Natural killer cell (primary cell): ENCODE data around the gene PSMD14. TPM values are rescaled to one million over a fixed set of nuclear protein-coding genes. Genes with fewer than 3 reads are reported as not detected.
A peak's percentile ranks its signal among the peaks of the same experiment; 100 is the strongest.

Source experiments
- ATAC-seq, 3 donors: fragments of 150-1000 bp in 2 of 3; fragments of 200-7000 bp in 1 of 3; cut with Tn5 transposase; 1 replicate in 1 of 3; 2 replicates in 2 of 3; pipeline ENCODE4 v1.10.0; 2021; ENCODE audit warnings: mild to moderate bottlenecking in 2 of 3, moderate library complexity in 2 of 3
- DNase-seq, 2 donors: peaks; one replicate each; pipeline versions ENCODE4 v3.0.0 to v3.0.0-alpha.2; 2013 to 2021; ENCODE audit warnings: mixed read lengths in 1 of 2
- H3K27ac ChIP-seq: one replicate; pipeline ENCODE4 v1.5.1; 2013; ENCODE audit warnings: mild to moderate bottlenecking, low read length
- H3K27me3 ChIP-seq: one replicate; pipeline ENCODE4 v1.6.1; 2013; ENCODE audit warnings: low read length; ENCODE audit not compliant: control insufficient read depth, insufficient read depth
- H3K36me3 ChIP-seq: one replicate; pipeline ENCODE4 v1.6.1; 2013; ENCODE audit warnings: low read length; ENCODE audit not compliant: control insufficient read depth, insufficient read depth
- H3K4me1 ChIP-seq: one replicate; pipeline ENCODE4 v1.6.1; 2013; ENCODE audit warnings: low read length; ENCODE audit not compliant: control insufficient read depth, insufficient read depth
- H3K4me3 ChIP-seq: one replicate; pipeline ENCODE4 v1.5.1; 2013; ENCODE audit warnings: low read length
- H3K9me3 ChIP-seq: one replicate; pipeline ENCODE4 v1.6.1; 2013; ENCODE audit warnings: low read length; ENCODE audit not compliant: control insufficient read depth, insufficient read depth
- H3K27ac Mint-ChIP-seq, 2 donors: one replicate each; pipeline ENCODE4 v1.8.0; 2022; ENCODE audit warnings: mild to moderate bottlenecking in 2 of 2, mixed read lengths in 2 of 2, moderate library complexity in 1 of 2
- H3K27me3 Mint-ChIP-seq, 2 donors: one replicate each; pipeline ENCODE4 v1.8.0; 2022; ENCODE audit warnings: low read depth in 2 of 2, mixed read lengths in 2 of 2
- H3K36me3 Mint-ChIP-seq: one replicate; pipeline ENCODE4 v1.8.0; 2022; ENCODE audit warnings: mixed read lengths
- H3K4me1 Mint-ChIP-seq, 2 donors: one replicate each; pipeline ENCODE4 v1.8.0; 2022; ENCODE audit warnings: mixed read lengths in 2 of 2
- H3K4me3 Mint-ChIP-seq: one replicate; pipeline ENCODE4 v1.8.0; 2022; ENCODE audit warnings: mild to moderate bottlenecking, moderate library complexity, mixed read lengths
- H3K9me3 Mint-ChIP-seq, 2 donors: one replicate each; pipeline ENCODE4 v1.8.0; 2022; ENCODE audit warnings: mixed read lengths in 2 of 2
- WGBS: methylation state at CpG from one replicate; pipeline ENCODE4 v1.1.7; 2013; ENCODE audit warnings: missing lambda C conversion rate; ENCODE audit not compliant: insufficient coverage; 5-methylcytosine and 5-hydroxymethylcytosine counted together
- intact Hi-C: fragments of 100-400 bp; cut with micrococcal nuclease; formaldehyde crosslinking; loops from one replicate; pipeline ENCODE4 v1.14.2; 2022
- total RNA-seq, 4 donors: library from RNA; stranded (reverse); fragments of 120-200 nt in 1 of 4; gene quantifications; one replicate each; pipeline versions ENCODE4 v1.2.3 to v1.2.4, GENCODE V29; 2013 to 2022
- TF ChIP-seq, protein P1 (sequence below): fragments of 200-600 bp; IDR thresholded peaks from one replicate; pipeline ENCODE4 v1.8.0; 2022; ENCODE audit warnings: antibody characterized with exemption

The PSMD14 gene
- total RNA-seq, 3 donors from 2014 or later (not counting 1 experiment from before 2014, with no cell fraction given) = 34.2 to 40.9 (median 36.2) TPM

- no peaks in the 10 kb centered on the region for H3K27me3 Mint-ChIP-seq
- intact Hi-C loops = no loop called here
- no peaks in the 10 kb centered on the region for H3K36me3 Mint-ChIP-seq
- H3K9me3 Mint-ChIP-seq = no peaks in the 10 kb centered on the region
- no peak overlapping the region for H3K4me3 ChIP-seq
- H3K4me1 Mint-ChIP-seq = peaks cover 7 to 15% of the 10 kb centered on the region in 2 donors
- DNase-seq (peak in 1 of 2 donors; percentile 54), ATAC-seq (peak; percentile 78 to 82 (median 81))
- H3K27me3 ChIP-seq = no peaks in the 10 kb centered on the region
- H3K4me3 Mint-ChIP-seq = no peak overlapping the region
- peak overlapping the region; percentile 59 to 61 for H3K27ac Mint-ChIP-seq
- no peaks in the 10 kb centered on the region for H3K4me1 ChIP-seq
- H3K27ac ChIP-seq = no peak overlapping the region
- H3K36me3 ChIP-seq = peaks cover 4% of the 10 kb centered on the region
- no peaks in the 10 kb centered on the region for H3K9me3 ChIP-seq
- TF ChIP-seq, protein P1, sequence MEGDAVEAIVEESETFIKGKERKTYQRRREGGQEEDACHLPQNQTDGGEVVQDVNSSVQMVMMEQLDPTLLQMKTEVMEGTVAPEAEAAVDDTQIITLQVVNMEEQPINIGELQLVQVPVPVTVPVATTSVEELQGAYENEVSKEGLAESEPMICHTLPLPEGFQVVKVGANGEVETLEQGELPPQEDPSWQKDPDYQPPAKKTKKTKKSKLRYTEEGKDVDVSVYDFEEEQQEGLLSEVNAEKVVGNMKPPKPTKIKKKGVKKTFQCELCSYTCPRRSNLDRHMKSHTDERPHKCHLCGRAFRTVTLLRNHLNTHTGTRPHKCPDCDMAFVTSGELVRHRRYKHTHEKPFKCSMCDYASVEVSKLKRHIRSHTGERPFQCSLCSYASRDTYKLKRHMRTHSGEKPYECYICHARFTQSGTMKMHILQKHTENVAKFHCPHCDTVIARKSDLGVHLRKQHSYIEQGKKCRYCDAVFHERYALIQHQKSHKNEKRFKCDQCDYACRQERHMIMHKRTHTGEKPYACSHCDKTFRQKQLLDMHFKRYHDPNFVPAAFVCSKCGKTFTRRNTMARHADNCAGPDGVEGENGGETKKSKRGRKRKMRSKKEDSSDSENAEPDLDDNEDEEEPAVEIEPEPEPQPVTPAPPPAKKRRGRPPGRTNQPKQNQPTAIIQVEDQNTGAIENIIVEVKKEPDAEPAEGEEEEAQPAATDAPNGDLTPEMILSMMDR = no peak
Measured at GRCh38 chr2:161384864-161385263, 76.6 kb downstream of the PSMD14 start.

DNA sequence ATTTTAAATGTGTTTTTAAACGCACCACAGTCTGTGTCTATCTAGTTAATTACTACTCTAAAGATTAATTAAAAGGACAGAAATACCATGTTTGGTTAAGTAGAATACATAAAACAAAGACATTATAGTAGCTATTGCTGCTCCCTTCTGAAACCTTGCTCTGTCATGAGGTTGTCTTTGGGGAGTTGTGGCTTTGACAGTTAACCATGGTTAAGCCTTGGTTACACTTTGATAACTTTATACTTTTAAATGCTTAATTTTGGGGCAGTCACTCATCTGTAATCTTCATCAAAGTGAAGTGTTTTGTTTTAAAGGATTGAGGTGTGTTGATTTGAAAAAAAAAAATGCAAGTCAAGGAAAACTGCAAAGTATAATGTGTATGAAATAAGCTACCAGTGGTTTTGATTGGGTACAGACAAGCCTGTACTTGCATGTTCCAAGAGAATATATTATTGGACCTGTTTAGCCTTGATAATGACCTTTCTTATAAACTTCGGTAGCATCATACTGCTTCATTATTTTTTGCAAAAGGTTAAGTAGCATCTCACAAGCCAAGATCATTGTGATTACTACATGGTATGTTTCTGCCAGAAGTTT lies 78.1 kb downstream of the PSMD14 start:
- H3K4me3 ChIP-seq = no peak overlapping the region
- ATAC-seq = peak in 1 of 3 donors; percentile 39
- H3K27ac ChIP-seq = no peak overlapping the region
- Mint-ChIP-seq H3K27me3 (no peaks in the 10 kb centered on the region), H3K9me3 (no peaks in the 10 kb centered on the region), H3K4me1 (peaks cover 11 to 15% of the 10 kb centered on the region in 2 donors), H3K36me3 (no peaks in the 10 kb centered on the region), H3K4me3 (no peak overlapping the region), H3K27ac (no peak overlapping the region)
- DNase-seq = no peak
- intact Hi-C loops = no loop called here
- no peaks in the 10 kb centered on the region for H3K9me3 ChIP-seq
- TF ChIP-seq, protein P1 = no peak
- H3K4me1 ChIP-seq = no peaks in the 10 kb centered on the region
- 83% methylated on average over 1 of the region's 2 CpGs for WGBS
- no peaks in the 10 kb centered on the region for H3K27me3 ChIP-seq
- H3K36me3 ChIP-seq = peaks cover 7% of the 10 kb centered on the region

DNA sequence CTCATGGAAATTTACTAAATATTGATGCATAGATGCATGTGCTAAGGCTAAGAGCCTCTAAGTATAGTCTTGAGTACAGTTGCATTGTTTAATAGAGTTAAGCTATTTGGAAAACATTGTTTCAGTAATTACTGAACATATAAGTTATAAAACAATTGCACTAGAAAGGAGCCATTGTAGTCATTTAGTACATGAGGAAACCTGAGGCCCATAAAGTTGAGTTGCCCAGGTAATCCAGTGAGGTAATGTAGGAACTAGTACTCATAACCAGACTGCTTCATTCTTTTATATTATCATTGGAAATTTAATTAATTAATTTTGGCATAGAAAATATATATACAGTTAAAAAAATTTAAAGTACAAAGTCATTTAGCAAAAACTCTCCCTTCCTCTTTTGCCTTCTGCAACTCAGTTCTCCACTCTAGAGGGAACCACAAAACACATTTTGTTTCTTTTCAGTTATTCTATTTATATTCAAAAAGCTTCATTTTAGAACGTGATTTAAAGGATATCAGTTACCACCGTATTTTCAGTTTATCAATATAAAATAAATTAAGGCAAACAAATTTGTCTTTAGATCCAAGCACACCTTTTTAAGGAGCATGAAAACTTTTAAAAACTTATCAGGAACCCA lies 80.0 kb downstream of the PSMD14 start:
- TF ChIP-seq, protein P1 = no peak
- H3K27me3 Mint-ChIP-seq = no peaks in the 10 kb centered on the region
- peaks cover 7% of the 10 kb centered on the region for H3K36me3 ChIP-seq

More for the DNA sequence above, 80.0 kb downstream of the PSMD14 start:
- no peaks in the 10 kb centered on the region for H3K9me3 Mint-ChIP-seq
- Histone ChIP-seq H3K4me3 (no peak overlapping the region), H3K4me1 (no peaks in the 10 kb centered on the region), H3K27ac (no peak overlapping the region), H3K9me3 (no peaks in the 10 kb centered on the region), H3K27me3 (no peaks in the 10 kb centered on the region)
- ATAC-seq (no peak), DNase-seq (no peak)
- no CpG with 5 or more reads among the region's 2 CpGs for WGBS
- intact Hi-C loops = no loop called here
- H3K4me1 Mint-ChIP-seq = peaks cover 11 to 15% of the 10 kb centered on the region in 2 donors
- peaks cover 10% of the 10 kb centered on the region for H3K36me3 Mint-ChIP-seq
- no peak overlapping the region for H3K4me3 Mint-ChIP-seq
- H3K27ac Mint-ChIP-seq = no peak overlapping the region
